Skin of body (tissue), 2 donors: ENCODE data around the gene ABAT. TPM values are rescaled to one million over a fixed set of nuclear protein-coding genes. Genes with fewer than 3 reads are reported as not detected.
"Not testable (repeated sequence)": the region's sequence is repeated elsewhere in the genome, so short reads cannot be mapped to it uniquely, and the experiment has no call there.

Experiments used
- DNase-seq: peaks from one replicate; lab custom pipeline; 2025; lab: John Stamatoyannopoulos, UW
- total RNA-seq: library from RNA; depleted of rRNA; stranded (reverse); fragments of >200 nt; gene quantifications from one replicate; pipeline ENCODE4 v1.2.3, GENCODE V29; 2014

Gene ABAT
- total RNA-seq, 1 donor from 2014 or later = 5.8 TPM

- no peak for DNase-seq
These were observed 107.4 kb downstream of the ABAT start for GRCh38 chr16:8781797-8782196.

GRCh38 chr16:8782673-8783072 lies 108.3 kb downstream of the ABAT start:
- DNase-seq = no peak

- no peak for DNase-seq
These were observed 111.0 kb downstream of the ABAT start for GRCh38 chr16:8785408-8785807.

- not testable (repeated sequence) for DNase-seq
These were observed 111.9 kb downstream of the ABAT start for GRCh38 chr16:8786316-8786715.

- no peak for DNase-seq
These were observed 114.3 kb downstream of the ABAT start for GRCh38 chr16:8788578-8789172.

- no peak for DNase-seq
These were observed 120.7 kb downstream of the ABAT start for GRCh38 chr16:8795091-8795490.

GRCh38 chr16:8795818-8796217 lies 121.4 kb downstream of the ABAT start:
- DNase-seq = no peak

GRCh38 chr16:8796469-8797363 lies 122.3 kb downstream of the ABAT start:
- DNase-seq = no peak

GRCh38 chr16:8797364-8798173 lies 123.2 kb downstream of the ABAT start, which contains the start of the genes PMM2 and TMEM186:
Gene PMM2 (plus strand): TSS chr16:8797839. CDS start chr16:8797883, 44 bp downstream.
Gene TMEM186 (minus strand): TSS chr16:8797639. CDS start chr16:8797614, 25 bp downstream.
- peak; percentile 96 for DNase-seq

- DNase-seq = no peak
These were observed 123.7 kb downstream of the ABAT start for GRCh38 chr16:8798174-8798527.

- DNase-seq = no peak
These were observed 124.2 kb downstream of the ABAT start for GRCh38 chr16:8798535-8799157.

GRCh38 chr16:8801701-8802100 lies 127.3 kb downstream of the ABAT start:
- DNase-seq = no peak

- DNase-seq = not testable (repeated sequence)
These were observed 129.3 kb downstream of the ABAT start for GRCh38 chr16:8803733-8804132.

- no peak for DNase-seq
These were observed 129.9 kb downstream of the ABAT start for GRCh38 chr16:8804313-8804712.

- peak; percentile 62 for DNase-seq
These were observed 132.0 kb downstream of the ABAT start for GRCh38 chr16:8806272-8806983.

- no peak for DNase-seq
These were observed 132.8 kb downstream of the ABAT start for GRCh38 chr16:8807189-8807588.

GRCh38 chr16:8808009-8808408 lies 133.6 kb downstream of the ABAT start:
- DNase-seq = no peak

GRCh38 chr16:8808613-8809353 lies 134.4 kb downstream of the ABAT start:
- no peak for DNase-seq

GRCh38 chr16:8812162-8812843 lies 137.9 kb downstream of the ABAT start:
- no peak for DNase-seq
